ENCODE data around the gene CLEC16A.

The CLEC16A gene

GRCh38 chr16:11168386-11169051 is 224.2 kb downstream of the CLEC16A start:
- TF ChIP-seq TAF1 (IDR thresholded peaks at IDR 0.05; ENCODE audit: low read depth), result no peak
- TF ChIP-seq NFIC (IDR thresholded peaks at IDR 0.05), result no peak
- no peak for TF ChIP-seq CREB1 (IDR thresholded peaks at IDR 0.05; ENCODE audit: low read depth)
- no peak for TF ChIP-seq USF1 (IDR thresholded peaks at IDR 0.05)
- no peak for TF ChIP-seq TEAD4 (IDR thresholded peaks at IDR 0.05)
- TF ChIP-seq, protein P1, sequence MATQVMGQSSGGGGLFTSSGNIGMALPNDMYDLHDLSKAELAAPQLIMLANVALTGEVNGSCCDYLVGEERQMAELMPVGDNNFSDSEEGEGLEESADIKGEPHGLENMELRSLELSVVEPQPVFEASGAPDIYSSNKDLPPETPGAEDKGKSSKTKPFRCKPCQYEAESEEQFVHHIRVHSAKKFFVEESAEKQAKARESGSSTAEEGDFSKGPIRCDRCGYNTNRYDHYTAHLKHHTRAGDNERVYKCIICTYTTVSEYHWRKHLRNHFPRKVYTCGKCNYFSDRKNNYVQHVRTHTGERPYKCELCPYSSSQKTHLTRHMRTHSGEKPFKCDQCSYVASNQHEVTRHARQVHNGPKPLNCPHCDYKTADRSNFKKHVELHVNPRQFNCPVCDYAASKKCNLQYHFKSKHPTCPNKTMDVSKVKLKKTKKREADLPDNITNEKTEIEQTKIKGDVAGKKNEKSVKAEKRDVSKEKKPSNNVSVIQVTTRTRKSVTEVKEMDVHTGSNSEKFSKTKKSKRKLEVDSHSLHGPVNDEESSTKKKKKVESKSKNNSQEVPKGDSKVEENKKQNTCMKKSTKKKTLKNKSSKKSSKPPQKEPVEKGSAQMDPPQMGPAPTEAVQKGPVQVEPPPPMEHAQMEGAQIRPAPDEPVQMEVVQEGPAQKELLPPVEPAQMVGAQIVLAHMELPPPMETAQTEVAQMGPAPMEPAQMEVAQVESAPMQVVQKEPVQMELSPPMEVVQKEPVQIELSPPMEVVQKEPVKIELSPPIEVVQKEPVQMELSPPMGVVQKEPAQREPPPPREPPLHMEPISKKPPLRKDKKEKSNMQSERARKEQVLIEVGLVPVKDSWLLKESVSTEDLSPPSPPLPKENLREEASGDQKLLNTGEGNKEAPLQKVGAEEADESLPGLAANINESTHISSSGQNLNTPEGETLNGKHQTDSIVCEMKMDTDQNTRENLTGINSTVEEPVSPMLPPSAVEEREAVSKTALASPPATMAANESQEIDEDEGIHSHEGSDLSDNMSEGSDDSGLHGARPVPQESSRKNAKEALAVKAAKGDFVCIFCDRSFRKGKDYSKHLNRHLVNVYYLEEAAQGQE (IDR thresholded peaks at IDR 0.05; ENCODE audit: low read depth), result no peak
- no peak for TF ChIP-seq TCF12 (IDR thresholded peaks at IDR 0.05; ENCODE audit: low read depth)
- TF ChIP-seq CEBPB (IDR thresholded peaks at IDR 0.05), result no peak
- TF ChIP-seq, protein P2, sequence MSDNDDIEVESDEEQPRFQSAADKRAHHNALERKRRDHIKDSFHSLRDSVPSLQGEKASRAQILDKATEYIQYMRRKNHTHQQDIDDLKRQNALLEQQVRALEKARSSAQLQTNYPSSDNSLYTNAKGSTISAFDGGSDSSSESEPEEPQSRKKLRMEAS (IDR thresholded peaks at IDR 0.05), result no peak
- no peak for TF ChIP-seq ZBTB7A (IDR thresholded peaks at IDR 0.05; ENCODE audit: low read depth)
- no peak for TF ChIP-seq RAD21 (IDR thresholded peaks at IDR 0.05; ENCODE audit: low read depth)
- TF ChIP-seq EP300 (IDR thresholded peaks at IDR 0.05; ENCODE audit: borderline replicate concordance), result no peak
- TF ChIP-seq EGR1 (IDR thresholded peaks at IDR 0.05), result no peak
- no peak for TF ChIP-seq FOXM1 (IDR thresholded peaks at IDR 0.05; ENCODE audit: borderline replicate concordance, low read depth)
- no peak for TF ChIP-seq YY1 (IDR thresholded peaks at IDR 0.05; ENCODE audit: low read depth)

- TF ChIP-seq, protein P2 (IDR thresholded peaks at IDR 0.05), result no peak
- no peak for TF ChIP-seq ZBTB7A (IDR thresholded peaks at IDR 0.05; ENCODE audit: low read depth)
- no peak for TF ChIP-seq CREB1 (IDR thresholded peaks at IDR 0.05; ENCODE audit: low read depth)
- TF ChIP-seq EGR1 (IDR thresholded peaks at IDR 0.05), result no peak
- no peak for TF ChIP-seq FOXM1 (IDR thresholded peaks at IDR 0.05; ENCODE audit: borderline replicate concordance, low read depth)
- no peak for TF ChIP-seq TEAD4 (IDR thresholded peaks at IDR 0.05)
- TF ChIP-seq CEBPB (IDR thresholded peaks at IDR 0.05), result no peak
- TF ChIP-seq, protein P1 (IDR thresholded peaks at IDR 0.05; ENCODE audit: low read depth), result no peak
- TF ChIP-seq YY1 (IDR thresholded peaks at IDR 0.05; ENCODE audit: low read depth), result no peak
- TF ChIP-seq RAD21 (IDR thresholded peaks at IDR 0.05; ENCODE audit: low read depth), result no peak
Observed at GRCh38 chr16:11169641-11170040, 225.3 kb downstream of the CLEC16A start.

GRCh38 chr16:11170201-11170600 is 225.8 kb downstream of the CLEC16A start:
- TF ChIP-seq USF1 (IDR thresholded peaks at IDR 0.05) (no peak), RAD21 (IDR thresholded peaks at IDR 0.05; ENCODE audit: low read depth) (no peak), ZBTB7A (IDR thresholded peaks at IDR 0.05; ENCODE audit: low read depth) (no peak), CEBPB (IDR thresholded peaks at IDR 0.05) (no peak), FOXM1 (IDR thresholded peaks at IDR 0.05; ENCODE audit: borderline replicate concordance, low read depth) (no peak), CREB1 (IDR thresholded peaks at IDR 0.05; ENCODE audit: low read depth) (no peak), TAF1 (IDR thresholded peaks at IDR 0.05; ENCODE audit: low read depth) (no peak), TCF12 (IDR thresholded peaks at IDR 0.05; ENCODE audit: low read depth) (no peak), EGR1 (IDR thresholded peaks at IDR 0.05) (no peak), NFIC (IDR thresholded peaks at IDR 0.05) (no peak), EP300 (IDR thresholded peaks at IDR 0.05; ENCODE audit: borderline replicate concordance) (no peak), TEAD4 (IDR thresholded peaks at IDR 0.05) (no peak)
- TF ChIP-seq, protein P2 (IDR thresholded peaks at IDR 0.05), result no peak

GRCh38 chr16:11170696-11171447 is 226.5 kb downstream of the CLEC16A start:
- TF ChIP-seq USF1 (IDR thresholded peaks at IDR 0.05) (no peak), TEAD4 (IDR thresholded peaks at IDR 0.05) (no peak), NFIC (IDR thresholded peaks at IDR 0.05) (no peak)

DNA sequence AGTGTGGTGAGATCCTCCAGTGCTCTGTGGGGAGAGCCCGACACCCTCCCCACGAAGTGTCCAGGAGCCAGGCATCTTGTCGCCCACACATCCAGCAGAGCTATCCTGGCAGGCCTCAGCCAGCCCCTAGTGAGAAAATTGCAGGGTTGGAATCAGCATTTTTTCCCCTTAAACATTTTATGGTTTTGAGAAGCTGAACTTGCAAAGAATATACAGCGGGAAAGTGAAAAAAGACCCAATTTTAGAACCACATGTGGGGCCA is 227.0 kb downstream of the CLEC16A start:
- TF ChIP-seq ZBTB7A (IDR thresholded peaks at IDR 0.05; ENCODE audit: low read depth) (no peak), USF1 (IDR thresholded peaks at IDR 0.05) (no peak), TAF1 (IDR thresholded peaks at IDR 0.05; ENCODE audit: low read depth) (no peak), EGR1 (IDR thresholded peaks at IDR 0.05) (no peak)
- TF ChIP-seq, protein P2 (IDR thresholded peaks at IDR 0.05), result no peak
